Right lung (tissue), 10 donors: ENCODE measurements around the gene RUSC1. TPM values are rescaled to one million over a fixed set of nuclear protein-coding genes. Genes with fewer than 3 reads are reported as not detected.
"Not testable (repeated sequence)": the region's sequence is repeated elsewhere in the genome, so short reads cannot be mapped to it uniquely, and the experiment has no call there.

Experiments
- DNase-seq, 2 donors: peaks; one replicate each; pipeline ENCODE4 v3.0.0-alpha.2; 2013
- long read RNA-seq, 8 donors: transcript quantifications; one replicate each; lab custom pipeline, GENCODE V29; 2026
- polyA plus RNA-seq, 5 donors: library from polyadenylated mRNA; unstranded; fragments of 120-200 nt; gene quantifications; one replicate each; pipeline versions ENCODE4 v1.2.1 to v1.2.3, GENCODE V29; 2013; ENCODE audit warnings: inconsistent platforms in 1 of 5, low replicate concordance in 1 of 5; ENCODE audit not compliant: insufficient read length in 5 of 5, insufficient read depth in 1 of 5

The RUSC1 gene
- 10 to 100 TPM; 26.2 to 51.9 (median 36.4) TPM for polyA plus RNA-seq
- long read RNA-seq, donor 1, partial matches to known transcripts: 0 of 5 reads
- long read RNA-seq, donor 1, other reads (novel, unspliced or antisense): 0 of 5 reads
- long read RNA-seq, donor 2, partial matches to known transcripts: 0 of 4 reads
- long read RNA-seq, donor 2, other reads (novel, unspliced or antisense): 0 of 4 reads
- long read RNA-seq, donor 3, partial matches to known transcripts: 0 of 6 reads
- long read RNA-seq, donor 3, other reads (novel, unspliced or antisense): 0 of 6 reads
- long read RNA-seq, donor 4, partial matches to known transcripts: 0 of 1 reads
- long read RNA-seq, donor 4, other reads (novel, unspliced or antisense): 0 of 1 reads
- long read RNA-seq, donor 5, partial matches to known transcripts: 13 of 21 reads
- long read RNA-seq, donor 5, other reads (novel, unspliced or antisense): 0 of 21 reads
- long read RNA-seq, donor 6, partial matches to known transcripts: 0 of 9 reads
- long read RNA-seq, donor 6, other reads (novel, unspliced or antisense): 0 of 9 reads
- long read RNA-seq, donor 7, partial matches to known transcripts: 0 of 5 reads
- long read RNA-seq, donor 7, other reads (novel, unspliced or antisense): 0 of 5 reads
- long read RNA-seq, donor 8, partial matches to known transcripts: 0 of 1 reads
- long read RNA-seq, donor 8, other reads (novel, unspliced or antisense): 0 of 1 reads

- peak; percentile 72 to 78 for DNase-seq
Measured at GRCh38 chr1:155320661-155321617, at the start of gene RUSC1. Gene RUSC1, plus strand, starts transcription at chr1:155320894. Its CDS starts 880 bp downstream, at chr1:155321774.

DNA sequence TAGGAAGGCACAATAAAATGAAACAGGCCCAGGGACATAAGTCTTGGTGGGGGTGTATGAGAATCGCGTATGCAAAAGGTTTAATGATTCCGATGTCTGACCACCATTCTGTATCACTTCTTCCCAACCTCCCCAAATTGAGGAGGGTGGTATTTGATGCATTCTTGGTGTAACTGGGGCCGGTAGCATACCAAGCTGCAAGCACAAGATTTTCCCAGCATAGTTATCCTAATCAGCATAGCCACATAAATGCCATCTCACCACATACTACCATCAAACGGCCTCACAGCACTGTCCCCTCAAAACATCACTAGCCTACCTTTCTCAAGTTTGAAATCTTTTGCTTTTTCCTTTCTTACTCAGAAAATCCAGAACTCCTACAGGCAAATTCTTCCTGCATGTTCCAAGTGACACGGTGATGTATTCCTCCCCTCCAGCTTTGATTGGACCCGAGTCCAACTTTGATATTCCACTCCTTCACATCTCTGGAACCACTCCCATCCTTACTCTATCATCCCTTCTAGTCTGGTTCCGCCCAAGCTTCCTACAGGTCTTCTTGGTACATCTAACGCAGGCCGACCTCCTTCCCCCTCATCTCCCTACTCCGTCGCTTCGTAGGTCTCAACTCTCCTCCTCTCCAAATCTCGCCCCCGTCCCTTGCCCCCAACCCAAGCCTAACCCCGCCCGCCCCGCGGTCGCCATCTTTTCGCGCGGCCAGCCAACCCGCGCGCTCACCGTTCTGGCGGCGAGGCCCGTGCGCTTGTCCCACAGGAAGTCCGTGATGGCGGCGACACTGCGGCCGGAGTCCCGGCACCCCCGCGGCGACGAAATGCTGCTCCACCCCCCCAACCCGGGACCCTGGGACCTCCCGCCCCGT is 48.0 kb upstream of the RUSC1 start:
- DNase-seq: peak in 1 of 2 donors; percentile 10

DNA sequence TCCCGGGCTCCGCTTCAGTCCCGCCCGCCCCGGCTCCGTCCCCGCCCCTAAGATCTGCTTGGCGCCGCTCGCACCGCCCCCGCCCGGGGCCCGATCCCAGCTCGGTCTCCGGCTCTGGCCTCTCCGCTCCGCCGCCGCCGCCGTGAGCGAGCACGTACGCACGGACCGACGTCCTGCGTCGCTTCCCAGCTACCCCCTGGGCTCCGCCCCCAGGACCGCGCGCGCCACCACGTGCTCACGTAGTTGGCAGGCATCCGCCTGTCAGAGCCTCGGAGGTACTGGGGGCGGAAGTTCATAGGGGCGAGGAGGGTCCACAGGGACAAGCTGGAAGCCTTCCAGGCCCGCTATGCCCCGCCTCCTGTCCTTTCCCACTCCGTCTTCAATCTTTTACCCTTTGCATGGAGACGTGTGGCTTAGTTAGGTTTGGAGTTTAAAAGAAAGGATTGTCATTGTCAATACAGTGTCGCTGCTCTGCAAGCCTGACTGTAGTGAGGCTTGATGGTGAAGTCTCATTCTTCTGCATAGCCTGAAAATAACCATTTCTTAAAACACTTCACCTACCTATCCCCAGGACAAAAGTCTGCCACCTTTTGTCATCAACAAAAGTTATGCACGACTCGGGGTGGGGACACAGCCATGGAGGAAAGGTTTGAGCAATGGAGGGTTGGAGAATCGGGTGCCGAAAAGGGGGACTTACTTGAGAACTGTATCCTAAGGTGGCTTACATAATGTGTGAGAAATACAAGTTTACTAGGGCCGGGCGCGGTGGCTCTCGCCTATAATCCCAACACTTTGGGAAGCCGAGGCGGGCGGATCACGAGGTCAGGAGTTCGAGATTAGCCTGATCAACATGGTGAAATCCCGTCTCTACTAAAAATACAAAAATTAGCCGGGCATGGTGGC is 47.1 kb upstream of the RUSC1 start, which contains the start of gene CLK2:
TSS of gene CLK2 (minus strand) at position 162 of the 903 bp plus-strand sequence. CDS start 2,527 bp downstream, outside the sequence.
- DNase-seq: peak; percentile 96

- peak; percentile 96 to 98 for DNase-seq
Measured at GRCh38 chr1:155277070-155277901, 43.4 kb upstream of the RUSC1 start, which contains the start of gene HCN3. Gene HCN3, plus strand, starts transcription at chr1:155277463. Its CDS starts 128 bp downstream, at chr1:155277591.

DNA sequence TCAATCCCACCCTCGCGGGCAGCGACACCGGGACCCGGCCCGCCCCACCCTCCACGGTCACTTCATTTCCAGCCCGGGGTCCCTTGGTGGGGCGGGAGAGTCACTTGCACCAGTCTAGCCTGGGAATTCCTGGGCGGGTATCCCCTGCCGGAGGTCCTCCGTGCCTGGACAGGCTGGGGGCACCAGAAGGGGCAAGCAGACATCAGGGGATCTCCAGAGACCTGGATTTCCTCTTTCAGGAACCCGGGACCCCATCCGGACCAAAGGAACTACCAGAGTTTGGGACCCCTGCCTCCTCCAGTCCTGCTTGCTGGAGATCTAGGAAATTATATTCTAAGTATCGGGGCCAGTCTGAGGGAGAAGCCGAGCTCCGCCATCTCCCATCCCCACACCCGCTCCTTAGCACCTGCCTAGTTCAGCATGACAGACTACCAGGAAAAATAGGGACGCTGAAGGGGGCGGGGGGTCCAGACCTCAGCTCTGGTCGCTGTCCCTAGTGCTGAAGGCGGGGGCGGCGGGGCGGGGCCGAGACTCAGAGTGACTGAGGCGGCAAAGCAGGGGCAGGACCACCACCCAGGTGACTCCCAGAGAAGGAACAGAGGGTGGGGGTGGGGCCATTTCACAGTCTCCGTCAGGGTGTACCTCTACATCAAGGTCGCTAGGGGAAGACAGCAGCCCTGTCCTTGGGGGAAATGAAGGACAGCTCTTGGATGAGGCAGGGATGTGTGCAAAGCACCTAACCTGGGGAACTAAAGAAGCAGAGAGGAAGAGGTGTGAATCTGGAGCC is 42.6 kb upstream of the RUSC1 start:
- DNase-seq: peak in 1 of 2 donors; percentile 30

DNA sequence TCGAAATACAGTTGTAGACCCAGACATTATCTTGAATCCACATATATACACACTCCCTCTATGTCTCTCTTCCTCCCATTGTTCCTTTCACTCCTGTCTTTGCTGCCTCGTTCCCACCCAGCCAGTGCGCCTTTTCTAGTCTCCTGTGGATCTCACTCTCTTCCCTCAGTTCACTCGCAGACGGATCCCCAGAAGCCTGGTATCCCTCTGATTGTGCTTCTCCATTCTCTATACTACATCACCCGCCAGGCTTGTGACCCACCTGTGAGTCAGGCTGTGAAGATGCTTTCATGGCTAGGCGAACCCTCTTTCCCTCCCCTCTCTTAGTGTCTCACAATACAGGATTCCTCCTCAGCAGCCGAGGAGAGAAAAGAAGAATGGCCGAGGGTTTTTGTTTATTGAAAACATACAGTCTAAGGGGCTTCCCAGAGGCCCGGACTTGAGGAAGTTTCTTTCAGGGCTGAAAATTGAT is 42.0 kb upstream of the RUSC1 start:
- DNase-seq: no peak

GRCh38 chr1:155279268-155279667 is 41.4 kb upstream of the RUSC1 start:
- DNase-seq: no peak

GRCh38 chr1:155282488-155283091 is 38.1 kb upstream of the RUSC1 start:
- DNase-seq: no peak

DNA sequence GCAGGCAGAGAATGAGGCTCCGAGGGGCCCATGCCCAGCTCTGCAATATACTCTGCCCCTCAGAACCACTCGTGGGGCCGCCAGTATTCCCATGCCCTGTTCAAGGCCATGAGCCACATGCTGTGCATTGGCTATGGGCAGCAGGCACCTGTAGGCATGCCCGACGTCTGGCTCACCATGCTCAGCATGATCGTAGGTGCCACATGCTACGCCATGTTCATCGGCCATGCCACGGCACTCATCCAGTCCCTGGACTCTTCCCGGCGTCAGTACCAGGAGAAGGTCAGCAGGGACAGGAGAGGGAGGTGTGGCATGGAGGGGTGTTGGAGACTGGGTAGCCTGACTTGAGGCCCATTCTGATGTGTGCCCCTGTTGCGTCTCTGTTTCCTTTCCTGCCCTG is 36.2 kb upstream of the RUSC1 start:
- DNase-seq: no peak

DNA sequence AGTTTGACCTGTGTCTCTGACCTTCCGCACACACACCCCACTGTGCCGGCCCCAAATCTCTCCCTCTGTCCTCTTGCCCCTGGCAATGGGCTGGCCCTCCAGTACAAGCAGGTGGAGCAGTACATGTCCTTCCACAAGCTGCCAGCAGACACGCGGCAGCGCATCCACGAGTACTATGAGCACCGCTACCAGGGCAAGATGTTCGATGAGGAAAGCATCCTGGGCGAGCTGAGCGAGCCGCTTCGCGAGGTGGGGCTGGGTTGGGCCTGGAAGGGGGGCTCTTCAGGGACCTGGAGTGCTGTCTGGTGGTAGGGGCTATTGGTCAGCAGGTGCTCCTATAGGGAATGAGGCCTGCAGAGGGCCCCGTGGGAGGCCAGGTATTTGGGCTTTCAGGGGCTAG is 35.6 kb upstream of the RUSC1 start:
- DNase-seq: no peak

DNA sequence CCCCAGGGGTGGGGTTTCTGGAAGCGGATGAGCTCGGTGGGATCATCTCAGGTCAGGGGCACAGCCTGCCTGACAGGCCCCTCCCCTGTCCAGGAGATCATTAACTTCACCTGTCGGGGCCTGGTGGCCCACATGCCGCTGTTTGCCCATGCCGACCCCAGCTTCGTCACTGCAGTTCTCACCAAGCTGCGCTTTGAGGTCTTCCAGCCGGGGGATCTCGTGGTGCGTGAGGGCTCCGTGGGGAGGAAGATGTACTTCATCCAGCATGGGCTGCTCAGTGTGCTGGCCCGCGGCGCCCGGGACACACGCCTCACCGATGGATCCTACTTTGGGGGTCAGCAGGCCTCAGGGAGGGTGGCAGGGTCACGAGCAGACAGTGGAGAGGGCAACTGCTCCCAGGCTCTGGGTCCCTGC is 35.1 kb upstream of the RUSC1 start:
- DNase-seq: no peak

- DNase-seq: no peak
Measured at GRCh38 chr1:155286544-155286943, 34.1 kb upstream of the RUSC1 start.

GRCh38 chr1:155287987-155288543 is 32.6 kb upstream of the RUSC1 start:
- no peak for DNase-seq

DNA sequence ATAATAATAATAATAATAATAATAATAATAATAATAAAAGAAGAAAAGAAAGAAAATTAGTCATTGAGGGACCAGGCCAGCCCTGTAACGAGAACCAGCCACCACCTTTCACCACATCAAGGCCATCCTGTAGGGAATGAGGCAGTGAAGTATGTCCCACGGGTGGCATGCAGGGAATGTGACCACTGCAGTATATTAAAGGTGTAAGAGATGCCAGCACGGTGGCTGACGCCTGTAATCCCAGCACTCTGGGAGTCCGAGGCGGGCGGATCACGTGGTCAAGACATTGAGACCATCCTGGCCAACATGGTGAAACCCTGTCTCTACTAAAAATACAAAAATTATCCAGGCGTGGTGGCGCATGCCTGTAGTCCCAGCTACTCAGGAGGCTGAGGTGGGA is 29.7 kb upstream of the RUSC1 start:
- not testable (repeated sequence) for DNase-seq

GRCh38 chr1:155293086-155293749 is 27.5 kb upstream of the RUSC1 start:
- DNase-seq: no peak
